Hepatocyte (in vitro differentiated cells): ENCODE measurements around the gene ASPHD2. TPM values are rescaled to one million over a fixed set of nuclear protein-coding genes. Genes with fewer than 3 reads are reported as not detected.

ENCODE experiments used
- DNase-seq: peaks from one replicate; pipeline ENCODE4 v3.0.0-alpha.2; 2016; ENCODE audit warnings: low spot score
- H2AFZ ChIP-seq: fragments of 200-600 bp; sonication (generic); 2 replicates; pipeline ENCODE4 v1.6.0; 2016; ENCODE audit warnings: antibody characterized with exemption, mild to moderate bottlenecking
- H3K27ac ChIP-seq: fragments of 200-600 bp; sonication (generic); 2 replicates; pipeline ENCODE4 v1.5.1; 2016; ENCODE audit warnings: mild to moderate bottlenecking
- H3K27me3 ChIP-seq: fragments of 200-600 bp; sonication (generic); 2 replicates; pipeline ENCODE4 v1.6.1; 2016
- H3K36me3 ChIP-seq: fragments of 200-600 bp; sonication (generic); replicated peaks from 2 replicates; pipeline ENCODE4 v1.5.1; 2016; ENCODE audit warnings: low read depth; ENCODE audit not compliant: insufficient read depth
- H3K4me1 ChIP-seq: fragments of 200-600 bp; sonication (generic); 2 replicates; pipeline ENCODE4 v1.5.1; 2016; ENCODE audit warnings: mild to moderate bottlenecking, moderate library complexity; ENCODE audit not compliant: insufficient read depth
- H3K4me2 ChIP-seq: fragments of 200-600 bp; sonication (generic); 2 replicates; pipeline ENCODE4 v1.6.0; 2016
- H3K4me3 ChIP-seq: fragments of 200-600 bp; sonication (generic); 2 replicates; pipeline ENCODE4 v1.5.1; 2016; ENCODE audit warnings: mild to moderate bottlenecking
- H3K79me2 ChIP-seq: fragments of 200-600 bp; sonication (generic); 2 replicates; pipeline ENCODE4 v1.6.0; 2017; ENCODE audit warnings: mild to moderate bottlenecking
- H3K9me2 ChIP-seq: fragments of 200-600 bp; sonication (generic); replicated peaks from 2 replicates; pipeline ENCODE4 v1.6.0; 2017; ENCODE audit warnings: mild to moderate bottlenecking; ENCODE audit not compliant: insufficient read depth
- H3K9me3 ChIP-seq: fragments of 200-600 bp; sonication (generic); 2 replicates; pipeline ENCODE4 v1.5.1; 2016; ENCODE audit warnings: low read depth, mild to moderate bottlenecking
- H4K20me1 ChIP-seq: fragments of 200-600 bp; sonication (generic); 2 replicates; pipeline ENCODE4 v1.6.0; 2016; ENCODE audit warnings: mild to moderate bottlenecking; ENCODE audit not compliant: insufficient read depth, poor library complexity, severe bottlenecking
- EZH2 ChIP-seq: fragments of 200-600 bp; sonication (generic); IDR thresholded peaks from 2 replicates; pipeline ENCODE4 v1.6.1; 2016; ENCODE audit warnings: antibody characterized with exemption, mild to moderate bottlenecking, borderline replicate concordance
- EZH2phosphoT487 ChIP-seq: fragments of 200-600 bp; sonication (generic); IDR thresholded peaks from one replicate; pipeline ENCODE4 v1.6.1; 2018; ENCODE audit warnings: antibody characterized with exemption, mild to moderate bottlenecking, low read depth, moderate library complexity; ENCODE audit not compliant: unreplicated experiment, severe bottlenecking
- WGBS: methylation state at CpG from one replicate; pipeline ENCODE4 v1.1.6; 2016; ENCODE audit warnings: low lambda C conversion rate; ENCODE audit errors: missing lambda C conversion rate; 5-methylcytosine and 5-hydroxymethylcytosine counted together
- polyA plus RNA-seq: library from polyadenylated mRNA; unstranded; fragments of >200 nt; fragmentation: Nextera tagmentation; extraction: Ambion mirVana; gene quantifications from 2 replicates; pipeline ENCODE4 v1.2.1, GENCODE V29; 2016
- total RNA-seq: library from RNA; depleted of rRNA; stranded (reverse); fragments of >200 nt; gene quantifications from 2 replicates; pipeline ENCODE4 v1.2.3, GENCODE V29; 2014
- TF ChIP-seq, protein P1 (sequence below): fragments of 200-600 bp; sonication (generic); IDR thresholded peaks from 2 replicates; pipeline ENCODE4 v1.5.1; 2016; ENCODE audit warnings: antibody characterized with exemption, mild to moderate bottlenecking; ENCODE audit not compliant: poor library complexity

Gene ASPHD2, protein sequence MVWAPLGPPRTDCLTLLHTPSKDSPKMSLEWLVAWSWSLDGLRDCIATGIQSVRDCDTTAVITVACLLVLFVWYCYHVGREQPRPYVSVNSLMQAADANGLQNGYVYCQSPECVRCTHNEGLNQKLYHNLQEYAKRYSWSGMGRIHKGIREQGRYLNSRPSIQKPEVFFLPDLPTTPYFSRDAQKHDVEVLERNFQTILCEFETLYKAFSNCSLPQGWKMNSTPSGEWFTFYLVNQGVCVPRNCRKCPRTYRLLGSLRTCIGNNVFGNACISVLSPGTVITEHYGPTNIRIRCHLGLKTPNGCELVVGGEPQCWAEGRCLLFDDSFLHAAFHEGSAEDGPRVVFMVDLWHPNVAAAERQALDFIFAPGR
- total RNA-seq, result 1.2 and 1.4 TPM in 2 replicates
- 1.7 and 2.6 TPM in 2 replicates for polyA plus RNA-seq

DNA sequence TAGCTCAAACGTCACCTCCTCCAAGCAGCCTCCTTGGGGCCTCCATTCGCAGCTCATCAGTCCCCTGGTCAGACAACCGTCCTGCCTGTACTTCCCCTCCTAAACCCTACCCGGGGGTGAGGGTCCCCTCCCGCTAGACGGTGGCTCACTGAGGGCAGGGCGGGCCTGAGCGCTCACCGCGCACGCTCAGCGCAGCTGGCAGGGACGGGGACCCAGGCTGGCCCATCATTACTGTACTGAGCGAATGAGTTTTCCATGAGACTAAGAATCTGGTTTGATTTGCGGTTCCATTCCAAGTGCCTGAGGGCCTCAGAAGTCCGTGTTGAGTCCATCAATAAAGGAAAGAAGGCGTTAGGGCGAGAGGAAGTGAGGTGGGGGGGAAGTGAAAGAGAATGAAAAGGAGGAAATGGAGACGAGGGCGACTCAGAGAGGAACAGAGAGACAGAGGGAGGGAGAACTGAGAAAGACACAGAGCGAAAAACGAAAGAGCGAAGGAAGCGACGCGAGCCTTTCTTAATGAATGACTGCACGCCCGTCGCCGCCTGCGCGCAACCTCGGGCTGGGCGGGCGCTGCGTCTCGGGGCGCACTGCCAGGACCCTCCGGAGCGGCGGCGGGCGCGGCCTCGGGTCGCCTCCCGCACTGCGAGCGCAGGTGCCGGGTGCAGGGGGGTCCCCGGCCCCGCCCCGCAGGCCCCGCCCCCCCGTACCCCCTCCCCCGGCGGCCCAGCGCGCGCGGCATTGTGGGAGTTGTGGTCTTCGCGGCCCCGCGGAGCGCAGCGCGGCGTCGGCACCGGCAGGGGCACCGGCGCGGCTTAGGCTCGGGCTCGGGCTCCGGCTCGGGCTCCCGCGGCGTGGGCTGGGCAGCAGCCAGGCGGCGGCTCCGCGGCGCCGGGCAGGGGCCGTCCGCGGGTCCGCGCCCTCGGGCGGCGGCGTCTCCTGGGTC is at the start of gene ASPHD2:
TSS of gene ASPHD2 (plus strand) at position 746 of the 943 bp plus-strand sequence. CDS start 4,356 bp downstream, outside the sequence.
- Histone ChIP-seq H3K36me3 (no peaks in the 10 kb centered on the region), H2AFZ (peak within 1 kb of the TSS; percentile 84), H3K27me3 (peaks cover 30% of the 10 kb centered on the region), H3K9me3 (no peaks in the 10 kb centered on the region), H3K9me2 (no peaks in the 10 kb centered on the region), H3K4me3 (peak within 1 kb of the TSS; percentile 39), H3K4me1 (no peaks in the 10 kb centered on the region), H3K4me2 (peak within 1 kb of the TSS; percentile 84), H3K79me2 (no peaks in the 10 kb centered on the region), H3K27ac (peak within 1 kb of the TSS; percentile 75), H4K20me1 (no peaks in the 10 kb centered on the region)
- WGBS, result 1% methylated on average over 74 of the region's 96 CpGs
- peak; percentile 83 for DNase-seq
- TF ChIP-seq EZH2 (no peak), EZH2phosphoT487 (no peak)
- TF ChIP-seq, protein P1, sequence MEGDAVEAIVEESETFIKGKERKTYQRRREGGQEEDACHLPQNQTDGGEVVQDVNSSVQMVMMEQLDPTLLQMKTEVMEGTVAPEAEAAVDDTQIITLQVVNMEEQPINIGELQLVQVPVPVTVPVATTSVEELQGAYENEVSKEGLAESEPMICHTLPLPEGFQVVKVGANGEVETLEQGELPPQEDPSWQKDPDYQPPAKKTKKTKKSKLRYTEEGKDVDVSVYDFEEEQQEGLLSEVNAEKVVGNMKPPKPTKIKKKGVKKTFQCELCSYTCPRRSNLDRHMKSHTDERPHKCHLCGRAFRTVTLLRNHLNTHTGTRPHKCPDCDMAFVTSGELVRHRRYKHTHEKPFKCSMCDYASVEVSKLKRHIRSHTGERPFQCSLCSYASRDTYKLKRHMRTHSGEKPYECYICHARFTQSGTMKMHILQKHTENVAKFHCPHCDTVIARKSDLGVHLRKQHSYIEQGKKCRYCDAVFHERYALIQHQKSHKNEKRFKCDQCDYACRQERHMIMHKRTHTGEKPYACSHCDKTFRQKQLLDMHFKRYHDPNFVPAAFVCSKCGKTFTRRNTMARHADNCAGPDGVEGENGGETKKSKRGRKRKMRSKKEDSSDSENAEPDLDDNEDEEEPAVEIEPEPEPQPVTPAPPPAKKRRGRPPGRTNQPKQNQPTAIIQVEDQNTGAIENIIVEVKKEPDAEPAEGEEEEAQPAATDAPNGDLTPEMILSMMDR, result no peak

DNA sequence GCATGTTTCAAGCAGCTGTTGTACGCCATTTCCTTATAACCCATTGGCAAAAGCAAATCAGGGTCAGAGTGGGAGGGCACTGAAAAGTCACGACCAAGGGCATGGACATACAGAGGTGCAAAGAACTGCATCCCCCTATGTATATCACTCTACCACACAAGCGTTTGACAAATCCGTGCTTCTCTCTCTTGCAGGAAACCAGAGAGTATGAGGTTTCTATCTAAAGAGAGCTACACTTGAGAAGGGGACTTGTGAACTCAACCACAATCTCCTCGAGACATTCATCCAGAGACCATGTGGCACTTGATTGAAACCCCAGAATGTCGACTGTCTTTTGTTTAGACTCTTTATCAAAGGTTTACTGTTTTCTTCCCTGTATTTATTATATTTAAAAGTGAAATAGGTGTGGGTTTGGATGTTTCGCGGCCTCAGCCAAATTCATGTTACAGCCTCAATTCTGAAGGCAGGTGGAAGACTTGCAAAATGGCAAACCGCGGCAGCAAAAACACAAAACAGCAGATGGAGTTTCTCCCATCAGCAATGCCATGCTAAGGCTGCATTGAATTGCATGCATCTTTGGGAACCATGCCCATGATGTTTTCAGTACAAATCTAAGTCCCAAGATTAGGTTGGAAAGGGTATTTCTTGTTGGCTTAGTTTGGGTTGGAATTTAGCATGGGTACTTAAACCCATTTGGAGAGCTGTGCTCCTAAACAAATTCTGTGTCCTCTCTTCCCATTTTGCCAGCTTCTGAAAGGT is 48.8 kb upstream of the ASPHD2 start:
- Histone ChIP-seq H3K9me3 (no peaks in the 10 kb centered on the region), H3K4me3 (no peak overlapping the region), H3K27me3 (peaks cover 19% of the 10 kb centered on the region), H3K4me2 (no peak overlapping the region), H3K4me1 (no peaks in the 10 kb centered on the region), H3K79me2 (no peaks in the 10 kb centered on the region), H4K20me1 (no peaks in the 10 kb centered on the region), H2AFZ (no peak overlapping the region), H3K36me3 (no peaks in the 10 kb centered on the region), H3K9me2 (no peaks in the 10 kb centered on the region), H3K27ac (no peak overlapping the region)
- TF ChIP-seq EZH2 (no peak), EZH2phosphoT487 (no peak)
- TF ChIP-seq, protein P1, result no peak
- no peak for DNase-seq
- WGBS, result 86% methylated on average over 10 of the region's 10 CpGs

DNA sequence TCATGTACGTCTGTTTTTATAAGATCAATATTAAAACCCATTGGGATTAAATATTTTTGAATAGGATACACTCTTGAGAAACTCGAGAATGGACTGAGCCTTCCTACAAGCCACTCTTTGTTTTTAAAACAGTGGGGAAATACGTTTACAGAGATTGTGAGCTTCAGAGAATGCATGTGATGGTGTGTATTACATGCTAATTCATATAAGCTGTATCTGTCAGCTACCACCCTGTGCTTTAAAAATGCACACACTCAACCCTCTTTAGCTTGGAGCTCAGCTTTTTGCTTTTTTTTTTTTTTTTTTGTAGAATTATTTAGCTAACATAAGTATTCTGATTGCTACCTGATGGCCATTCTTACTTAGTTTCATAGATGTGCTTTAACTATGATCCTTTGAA is 46.3 kb upstream of the ASPHD2 start:
- TF ChIP-seq EZH2phosphoT487, result no peak
- TF ChIP-seq, protein P1, result no peak
- H3K4me3 ChIP-seq, result no peak overlapping the region
- H3K27ac ChIP-seq, result no peak overlapping the region
- no peak for DNase-seq
- no peaks in the 10 kb centered on the region for H3K79me2 ChIP-seq
- H3K27me3 ChIP-seq, result peaks cover 19% of the 10 kb centered on the region
- no peaks in the 10 kb centered on the region for H3K4me1 ChIP-seq
- no peak overlapping the region for H3K4me2 ChIP-seq
- H4K20me1 ChIP-seq, result no peaks in the 10 kb centered on the region
- H3K9me2 ChIP-seq, result no peaks in the 10 kb centered on the region
- no peaks in the 10 kb centered on the region for H3K36me3 ChIP-seq
- no peaks in the 10 kb centered on the region for H3K9me3 ChIP-seq
- no peak overlapping the region for H2AFZ ChIP-seq
- whole genome bisulfite sequencing, result 66% methylated on average over 3 of the region's 3 CpGs
